Measurements from ENCODE around the gene NGEF. TPM values are rescaled to one million over a fixed set of nuclear protein-coding genes. Genes with fewer than 3 reads are reported as not detected.

Gene NGEF
- total and polyA plus RNA-seq, 4 donors: 10.6 to 22.6 (median 10.8) TPM

- H3K9me3 ChIP-seq (ENCODE audit: control insufficient read depth in 4 of 4, low read length in 3 of 4): no peaks in the 10 kb centered on the region
- WGBS: 92% methylated on average over 3 of the region's 3 CpGs
Measured at GRCh38 chr2:233009661-233010060, 3.4 kb downstream of the NGEF start.

DNA sequence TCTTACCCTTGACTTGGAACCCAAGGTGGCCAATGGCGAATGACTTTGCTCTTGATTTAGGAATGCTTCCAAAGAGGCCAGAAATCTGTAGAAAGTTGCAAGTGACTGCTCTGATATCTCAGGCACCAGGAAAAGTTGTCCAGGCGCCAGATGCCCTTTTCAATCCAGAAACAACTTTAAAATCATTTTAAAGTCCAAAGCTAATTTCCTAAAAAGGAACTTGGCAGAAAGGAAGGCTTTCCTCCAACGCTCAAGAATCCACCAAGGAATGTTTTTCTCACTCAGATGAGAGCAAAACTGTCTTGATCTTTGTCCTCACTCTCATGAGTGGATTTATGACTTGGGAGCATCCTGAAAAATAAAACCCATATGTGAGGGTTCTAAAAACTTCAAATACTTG is 5.3 kb downstream of the NGEF start:
- Histone ChIP-seq H3K36me3 (ENCODE audit: control insufficient read depth in 4 of 4, insufficient read depth in 3 of 4, low read depth in 1 of 4, low read length in 3 of 4) (peaks cover 0 to 2% (median 0%) of the 10 kb centered on the region in 4 donors), H3K27ac (ENCODE audit: low read depth in 1 of 2, low read length in 2 of 2) (no peak overlapping the region), H3K27me3 (ENCODE audit: control insufficient read depth in 4 of 4, insufficient read depth in 4 of 4, low read length in 3 of 4) (no peaks in the 10 kb centered on the region), H3K9me3 (ENCODE audit: control insufficient read depth in 4 of 4, low read length in 3 of 4) (no peaks in the 10 kb centered on the region), H3K9ac (ENCODE audit: low read depth in 1 of 2, low read length in 2 of 2) (no peak overlapping the region), H3K4me3 (ENCODE audit: low read depth in 1 of 3, low read length in 3 of 3) (no peak overlapping the region), H3K4me1 (ENCODE audit: control insufficient read depth in 4 of 4, insufficient read depth in 4 of 4, low read length in 3 of 4) (peaks cover 10 to 29% (median 18%) of the 10 kb centered on the region in 4 donors)
- TF ChIP-seq RXRA (IDR thresholded peaks at IDR 0.05) (no peak), SP1 (IDR thresholded peaks at IDR 0.05) (no peak), FOXA1 (IDR thresholded peaks at IDR 0.05) (no peak), NR2F2 (IDR thresholded peaks at IDR 0.05) (no peak), JUND (IDR thresholded peaks at IDR 0.05) (no peak), RAD21 (IDR thresholded peaks at IDR 0.05) (no peak), HNF4G (IDR thresholded peaks at IDR 0.05) (no peak), TAF1 (conservative IDR thresholded peaks at IDR 0.05) (no peak)
- TF ChIP-seq, protein P1, sequence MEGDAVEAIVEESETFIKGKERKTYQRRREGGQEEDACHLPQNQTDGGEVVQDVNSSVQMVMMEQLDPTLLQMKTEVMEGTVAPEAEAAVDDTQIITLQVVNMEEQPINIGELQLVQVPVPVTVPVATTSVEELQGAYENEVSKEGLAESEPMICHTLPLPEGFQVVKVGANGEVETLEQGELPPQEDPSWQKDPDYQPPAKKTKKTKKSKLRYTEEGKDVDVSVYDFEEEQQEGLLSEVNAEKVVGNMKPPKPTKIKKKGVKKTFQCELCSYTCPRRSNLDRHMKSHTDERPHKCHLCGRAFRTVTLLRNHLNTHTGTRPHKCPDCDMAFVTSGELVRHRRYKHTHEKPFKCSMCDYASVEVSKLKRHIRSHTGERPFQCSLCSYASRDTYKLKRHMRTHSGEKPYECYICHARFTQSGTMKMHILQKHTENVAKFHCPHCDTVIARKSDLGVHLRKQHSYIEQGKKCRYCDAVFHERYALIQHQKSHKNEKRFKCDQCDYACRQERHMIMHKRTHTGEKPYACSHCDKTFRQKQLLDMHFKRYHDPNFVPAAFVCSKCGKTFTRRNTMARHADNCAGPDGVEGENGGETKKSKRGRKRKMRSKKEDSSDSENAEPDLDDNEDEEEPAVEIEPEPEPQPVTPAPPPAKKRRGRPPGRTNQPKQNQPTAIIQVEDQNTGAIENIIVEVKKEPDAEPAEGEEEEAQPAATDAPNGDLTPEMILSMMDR (IDR thresholded peaks at IDR 0.05; ENCODE audit: low read depth, low read length, missing input control): no peak
- TF ChIP-seq, protein P2, sequence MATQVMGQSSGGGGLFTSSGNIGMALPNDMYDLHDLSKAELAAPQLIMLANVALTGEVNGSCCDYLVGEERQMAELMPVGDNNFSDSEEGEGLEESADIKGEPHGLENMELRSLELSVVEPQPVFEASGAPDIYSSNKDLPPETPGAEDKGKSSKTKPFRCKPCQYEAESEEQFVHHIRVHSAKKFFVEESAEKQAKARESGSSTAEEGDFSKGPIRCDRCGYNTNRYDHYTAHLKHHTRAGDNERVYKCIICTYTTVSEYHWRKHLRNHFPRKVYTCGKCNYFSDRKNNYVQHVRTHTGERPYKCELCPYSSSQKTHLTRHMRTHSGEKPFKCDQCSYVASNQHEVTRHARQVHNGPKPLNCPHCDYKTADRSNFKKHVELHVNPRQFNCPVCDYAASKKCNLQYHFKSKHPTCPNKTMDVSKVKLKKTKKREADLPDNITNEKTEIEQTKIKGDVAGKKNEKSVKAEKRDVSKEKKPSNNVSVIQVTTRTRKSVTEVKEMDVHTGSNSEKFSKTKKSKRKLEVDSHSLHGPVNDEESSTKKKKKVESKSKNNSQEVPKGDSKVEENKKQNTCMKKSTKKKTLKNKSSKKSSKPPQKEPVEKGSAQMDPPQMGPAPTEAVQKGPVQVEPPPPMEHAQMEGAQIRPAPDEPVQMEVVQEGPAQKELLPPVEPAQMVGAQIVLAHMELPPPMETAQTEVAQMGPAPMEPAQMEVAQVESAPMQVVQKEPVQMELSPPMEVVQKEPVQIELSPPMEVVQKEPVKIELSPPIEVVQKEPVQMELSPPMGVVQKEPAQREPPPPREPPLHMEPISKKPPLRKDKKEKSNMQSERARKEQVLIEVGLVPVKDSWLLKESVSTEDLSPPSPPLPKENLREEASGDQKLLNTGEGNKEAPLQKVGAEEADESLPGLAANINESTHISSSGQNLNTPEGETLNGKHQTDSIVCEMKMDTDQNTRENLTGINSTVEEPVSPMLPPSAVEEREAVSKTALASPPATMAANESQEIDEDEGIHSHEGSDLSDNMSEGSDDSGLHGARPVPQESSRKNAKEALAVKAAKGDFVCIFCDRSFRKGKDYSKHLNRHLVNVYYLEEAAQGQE (IDR thresholded peaks at IDR 0.05): no peak
- TF ChIP-seq, protein P3, sequence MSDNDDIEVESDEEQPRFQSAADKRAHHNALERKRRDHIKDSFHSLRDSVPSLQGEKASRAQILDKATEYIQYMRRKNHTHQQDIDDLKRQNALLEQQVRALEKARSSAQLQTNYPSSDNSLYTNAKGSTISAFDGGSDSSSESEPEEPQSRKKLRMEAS (IDR thresholded peaks at IDR 0.05): no peak
- no peak for DNase-seq (ENCODE audit: low spot score)
- 63% methylated on average over 3 of the region's 3 CpGs for WGBS

More at GRCh38 chr2:233009661-233010060, 3.4 kb downstream of the NGEF start:
- no peak for DNase-seq (ENCODE audit: low spot score)
- peaks cover 0 to 2% (median 0%) of the 10 kb centered on the region in 4 donors for H3K36me3 ChIP-seq (ENCODE audit: control insufficient read depth in 4 of 4, insufficient read depth in 3 of 4, low read depth in 1 of 4, low read length in 3 of 4)
- no peak overlapping the region for H3K9ac ChIP-seq (ENCODE audit: low read depth in 1 of 2, low read length in 2 of 2)
- H3K4me1 ChIP-seq (ENCODE audit: control insufficient read depth in 4 of 4, insufficient read depth in 4 of 4, low read length in 3 of 4): peaks cover 13 to 37% (median 21%) of the 10 kb centered on the region in 4 donors
- TF ChIP-seq RXRA (IDR thresholded peaks at IDR 0.05): no peak
- no peak overlapping the region for H3K4me3 ChIP-seq (ENCODE audit: low read depth in 1 of 3, low read length in 3 of 3)
- no peaks in the 10 kb centered on the region for H3K27me3 ChIP-seq (ENCODE audit: control insufficient read depth in 4 of 4, insufficient read depth in 4 of 4, low read length in 3 of 4)
- no peak overlapping the region for H3K27ac ChIP-seq (ENCODE audit: low read depth in 1 of 2, low read length in 2 of 2)

- Histone ChIP-seq H3K27ac (ENCODE audit: low read depth in 1 of 2, low read length in 2 of 2) (no peak overlapping the region), H3K36me3 (ENCODE audit: control insufficient read depth in 4 of 4, insufficient read depth in 3 of 4, low read depth in 1 of 4, low read length in 3 of 4) (peaks cover 0 to 2% (median 0%) of the 10 kb centered on the region in 4 donors), H3K27me3 (ENCODE audit: control insufficient read depth in 4 of 4, insufficient read depth in 4 of 4, low read length in 3 of 4) (no peaks in the 10 kb centered on the region), H3K9me3 (ENCODE audit: control insufficient read depth in 4 of 4, low read length in 3 of 4) (no peaks in the 10 kb centered on the region), H3K9ac (ENCODE audit: low read depth in 1 of 2, low read length in 2 of 2) (no peak overlapping the region), H3K4me1 (ENCODE audit: control insufficient read depth in 4 of 4, insufficient read depth in 4 of 4, low read length in 3 of 4) (peaks cover 10 to 27% (median 17%) of the 10 kb centered on the region in 4 donors), H3K4me3 (ENCODE audit: low read depth in 1 of 3, low read length in 3 of 3) (no peak overlapping the region)
- no peak for DNase-seq (ENCODE audit: low spot score)
- 95% methylated on average over 7 of the region's 7 CpGs for WGBS
- TF ChIP-seq GABPA (IDR thresholded peaks at IDR 0.05 in 1 of 2, conservative IDR thresholded peaks at IDR 0.05 in 1 of 2): no peak
- TF ChIP-seq RAD21 (IDR thresholded peaks at IDR 0.05): no peak
- no peak for TF ChIP-seq FOXA1 (IDR thresholded peaks at IDR 0.05)
- TF ChIP-seq, protein P1 (IDR thresholded peaks at IDR 0.05; ENCODE audit: low read depth, low read length, missing input control): no peak
- TF ChIP-seq, protein P3 (IDR thresholded peaks at IDR 0.05): no peak
- no peak for TF ChIP-seq HNF4A (conservative IDR thresholded peaks at IDR 0.05)
- TF ChIP-seq ZBTB33 (IDR thresholded peaks at IDR 0.05): no peak
- TF ChIP-seq NR2F2 (IDR thresholded peaks at IDR 0.05): no peak
- no peak for TF ChIP-seq RXRA (IDR thresholded peaks at IDR 0.05)
- TF ChIP-seq SP1 (IDR thresholded peaks at IDR 0.05): no peak
- no peak for TF ChIP-seq TAF1 (conservative IDR thresholded peaks at IDR 0.05)
- no peak for TF ChIP-seq ATF3 (IDR thresholded peaks at IDR 0.05)
- no peak for TF ChIP-seq HNF4G (IDR thresholded peaks at IDR 0.05)
Measured at GRCh38 chr2:233007270-233007669, 5.8 kb downstream of the NGEF start.
